Measurements from ENCODE around the gene NR5A1.

The NR5A1 gene

DNA sequence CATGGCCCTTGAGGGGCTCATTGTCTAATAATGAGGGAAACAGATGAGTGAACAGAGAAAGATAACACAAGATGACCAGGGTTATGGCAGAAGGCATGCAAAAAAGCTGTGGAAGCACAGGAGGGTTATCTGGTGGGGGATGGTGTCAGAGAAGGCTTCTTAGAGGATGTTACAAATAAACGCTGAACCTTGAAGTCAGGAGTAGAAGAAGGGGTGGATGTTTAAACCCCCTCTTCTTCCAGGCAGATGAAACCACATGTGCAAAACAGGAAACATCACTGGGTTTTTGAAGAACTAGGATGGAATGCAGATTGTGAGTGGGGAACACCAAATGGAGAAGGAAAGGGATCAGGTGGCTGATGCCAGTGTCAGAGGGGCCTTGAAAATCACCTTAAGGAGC lies 41.8 kb upstream of the NR5A1 start:
- no peak overlapping the region for H3K4me3 ChIP-seq (ENCODE audit: low read depth, low read length)
- no peak for DNase-seq (ENCODE audit: low read depth)
- TF ChIP-seq, protein P1, sequence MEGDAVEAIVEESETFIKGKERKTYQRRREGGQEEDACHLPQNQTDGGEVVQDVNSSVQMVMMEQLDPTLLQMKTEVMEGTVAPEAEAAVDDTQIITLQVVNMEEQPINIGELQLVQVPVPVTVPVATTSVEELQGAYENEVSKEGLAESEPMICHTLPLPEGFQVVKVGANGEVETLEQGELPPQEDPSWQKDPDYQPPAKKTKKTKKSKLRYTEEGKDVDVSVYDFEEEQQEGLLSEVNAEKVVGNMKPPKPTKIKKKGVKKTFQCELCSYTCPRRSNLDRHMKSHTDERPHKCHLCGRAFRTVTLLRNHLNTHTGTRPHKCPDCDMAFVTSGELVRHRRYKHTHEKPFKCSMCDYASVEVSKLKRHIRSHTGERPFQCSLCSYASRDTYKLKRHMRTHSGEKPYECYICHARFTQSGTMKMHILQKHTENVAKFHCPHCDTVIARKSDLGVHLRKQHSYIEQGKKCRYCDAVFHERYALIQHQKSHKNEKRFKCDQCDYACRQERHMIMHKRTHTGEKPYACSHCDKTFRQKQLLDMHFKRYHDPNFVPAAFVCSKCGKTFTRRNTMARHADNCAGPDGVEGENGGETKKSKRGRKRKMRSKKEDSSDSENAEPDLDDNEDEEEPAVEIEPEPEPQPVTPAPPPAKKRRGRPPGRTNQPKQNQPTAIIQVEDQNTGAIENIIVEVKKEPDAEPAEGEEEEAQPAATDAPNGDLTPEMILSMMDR (conservative IDR thresholded peaks at IDR 0.05; ENCODE audit: low read depth, low read length): no peak

DNA sequence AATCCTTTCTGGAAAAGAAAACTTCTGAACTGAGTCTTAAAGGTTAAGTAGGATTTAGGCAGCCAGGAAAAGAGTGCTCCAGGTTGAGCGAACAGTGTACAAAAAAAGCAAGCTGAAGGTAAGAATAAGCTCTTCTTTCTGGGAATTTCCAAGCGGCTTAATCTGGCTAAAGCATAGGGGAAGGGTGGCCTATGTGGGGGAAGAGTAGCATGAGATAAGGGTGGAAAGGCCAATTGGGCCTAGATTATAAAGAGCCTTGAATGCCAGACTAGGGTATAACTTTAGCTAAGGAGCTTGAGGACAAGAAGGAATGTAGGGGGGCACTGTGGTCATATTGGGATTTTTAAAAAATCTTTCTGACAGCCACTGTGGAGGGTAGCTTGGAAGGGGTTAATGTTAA lies 37.3 kb upstream of the NR5A1 start:
- TF ChIP-seq, protein P1 (conservative IDR thresholded peaks at IDR 0.05; ENCODE audit: low read depth, low read length): no peak
- DNase-seq (ENCODE audit: low read depth): no peak
- no peak overlapping the region for H3K4me3 ChIP-seq (ENCODE audit: low read depth, low read length)

DNA sequence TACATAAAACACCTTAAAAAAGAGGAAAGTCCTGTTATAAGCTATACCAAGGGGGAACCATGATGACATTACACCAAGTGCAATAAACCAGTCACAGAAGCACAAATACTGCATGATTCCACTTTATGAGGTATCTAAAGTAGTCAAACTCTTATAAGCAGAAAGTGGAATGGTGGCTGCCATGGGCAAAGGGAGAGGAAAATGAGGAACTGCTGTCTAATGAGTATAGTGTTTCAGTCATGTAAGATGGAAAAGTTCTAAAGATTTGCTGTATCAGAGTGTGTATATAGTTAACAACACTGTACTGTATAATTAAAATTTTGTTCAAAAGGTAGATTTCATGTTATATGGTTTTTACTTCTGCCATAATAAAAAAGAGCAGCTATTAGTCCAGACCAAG lies 34.6 kb upstream of the NR5A1 start:
- DNase-seq (ENCODE audit: low read depth): no peak
- H3K4me3 ChIP-seq (ENCODE audit: low read depth, low read length): no peak overlapping the region
- TF ChIP-seq, protein P1 (conservative IDR thresholded peaks at IDR 0.05; ENCODE audit: low read depth, low read length): no peak

DNA sequence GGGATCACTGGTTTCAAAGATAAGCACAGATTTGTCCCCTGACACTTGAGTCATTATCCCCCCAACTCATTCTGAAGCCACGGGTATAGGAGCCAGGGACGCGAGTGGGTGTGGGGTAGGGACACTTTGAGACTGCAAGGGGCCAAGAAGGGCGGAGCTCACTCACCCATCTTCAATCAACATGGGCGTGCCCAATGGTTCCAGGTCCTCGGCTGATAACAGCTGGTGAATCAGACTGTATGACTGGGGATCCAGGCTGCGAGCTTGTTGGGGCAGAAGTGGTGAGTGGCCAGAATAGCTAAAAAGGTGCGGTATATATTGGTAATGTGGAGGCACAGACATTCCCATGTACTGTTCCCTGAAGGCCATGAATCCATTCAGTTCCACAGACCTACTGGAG lies 30.7 kb upstream of the NR5A1 start:
- no peak for DNase-seq (ENCODE audit: low read depth)
- H3K4me3 ChIP-seq (ENCODE audit: low read depth, low read length): no peak overlapping the region
- TF ChIP-seq, protein P1 (conservative IDR thresholded peaks at IDR 0.05; ENCODE audit: low read depth, low read length): no peak

DNA sequence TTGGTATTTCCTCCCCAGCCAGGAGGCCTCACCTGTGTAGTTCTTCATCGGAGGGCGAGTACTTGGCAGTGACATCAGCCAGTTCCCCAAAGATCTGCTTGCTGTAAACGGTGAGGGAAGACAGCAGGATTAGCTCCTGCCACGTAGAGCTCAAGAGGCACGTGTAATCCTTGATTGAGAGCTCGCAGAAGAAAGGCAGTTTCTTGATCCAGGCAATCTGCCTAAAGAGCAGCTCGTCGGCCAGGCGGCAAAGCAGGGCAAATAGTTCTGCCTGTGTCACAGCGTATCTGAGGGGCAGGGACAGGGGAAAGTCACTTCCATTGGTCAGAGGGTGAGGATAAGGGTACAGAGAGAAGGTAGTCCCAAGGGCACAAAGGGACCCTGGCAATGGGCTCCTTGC lies 28.6 kb upstream of the NR5A1 start:
- no peak for DNase-seq (ENCODE audit: low read depth)
- TF ChIP-seq, protein P1 (conservative IDR thresholded peaks at IDR 0.05; ENCODE audit: low read depth, low read length): no peak
- no peak overlapping the region for H3K4me3 ChIP-seq (ENCODE audit: low read depth, low read length)

DNA sequence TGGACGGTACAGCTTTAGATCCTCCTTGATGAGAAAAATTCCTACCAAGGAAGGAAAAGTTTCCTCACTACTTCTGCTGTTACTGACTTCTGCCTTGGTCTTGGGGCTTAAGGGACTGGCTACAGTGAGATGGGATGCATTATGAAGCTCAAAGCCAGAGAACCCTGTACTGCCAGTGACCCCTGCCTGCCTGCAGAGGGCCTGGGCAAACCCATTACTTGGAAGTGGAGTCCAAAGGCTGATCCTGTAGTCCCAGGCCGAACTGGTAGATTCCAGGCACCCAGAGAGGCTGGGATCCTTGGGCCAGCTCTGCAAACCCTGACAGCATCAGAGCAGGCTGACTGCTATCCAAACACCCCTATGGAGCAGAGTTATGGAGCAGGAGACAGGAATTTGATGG lies 25.7 kb upstream of the NR5A1 start:
- DNase-seq (ENCODE audit: low read depth): no peak
- TF ChIP-seq, protein P1 (conservative IDR thresholded peaks at IDR 0.05; ENCODE audit: low read depth, low read length): peak; percentile 13
- H3K4me3 ChIP-seq (ENCODE audit: low read depth, low read length): no peak overlapping the region

DNA sequence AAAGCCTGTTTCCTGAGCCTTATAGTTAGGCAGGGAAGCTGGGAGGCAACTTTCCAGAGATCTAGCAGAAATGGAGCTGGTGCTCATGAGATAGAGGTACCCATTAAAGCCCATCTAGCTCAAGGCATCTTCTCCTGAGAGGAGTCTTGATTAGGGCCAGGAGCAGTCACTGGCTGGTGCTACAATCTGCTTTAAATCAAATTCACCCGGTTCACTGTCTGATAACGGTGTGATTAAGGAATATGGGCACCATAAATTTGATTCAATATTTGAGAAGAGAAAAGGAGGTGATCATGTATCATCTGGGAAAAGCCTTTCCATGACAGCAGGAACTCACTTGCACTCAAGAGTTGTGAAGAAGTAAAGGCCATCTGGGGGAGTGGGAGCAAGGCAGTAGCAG lies 23.9 kb upstream of the NR5A1 start:
- TF ChIP-seq, protein P1 (conservative IDR thresholded peaks at IDR 0.05; ENCODE audit: low read depth, low read length): no peak
- no peak overlapping the region for H3K4me3 ChIP-seq (ENCODE audit: low read depth, low read length)
- DNase-seq (ENCODE audit: low read depth): no peak

Measured in choroid plexus epithelial cell (primary cell).